Measurements from ENCODE around the gene CIBAR2.

CIBAR2 gene

GRCh38 chr16:85081765-85082164 is 30.5 kb downstream of the CIBAR2 start:
- no peak for DNase-seq

GRCh38 chr16:85081038-85081437 is 31.2 kb downstream of the CIBAR2 start:
- no peak for DNase-seq

- DNase-seq, result no peak
Observed at GRCh38 chr16:85079785-85080570, 32.3 kb downstream of the CIBAR2 start.

GRCh38 chr16:85078952-85079351 is 33.3 kb downstream of the CIBAR2 start:
- no peak for DNase-seq

- no peak for DNase-seq
Observed at GRCh38 chr16:85078226-85078625, 34.0 kb downstream of the CIBAR2 start.

- no peak for DNase-seq
Observed at GRCh38 chr16:85077576-85078125, 34.6 kb downstream of the CIBAR2 start.

GRCh38 chr16:85077039-85077438 is 35.2 kb downstream of the CIBAR2 start:
- DNase-seq, result no peak

GRCh38 chr16:85075236-85075924 is 36.9 kb downstream of the CIBAR2 start:
- no peak for DNase-seq

GRCh38 chr16:85074225-85074914 is 37.9 kb downstream of the CIBAR2 start:
- DNase-seq, result no peak

- DNase-seq, result no peak
Observed at GRCh38 chr16:85072947-85073346, 39.3 kb downstream of the CIBAR2 start.

- DNase-seq, result no peak
Observed at GRCh38 chr16:85072076-85072860, 40.0 kb downstream of the CIBAR2 start.

- DNase-seq, result no peak
Observed at GRCh38 chr16:85069171-85069570, 43.1 kb downstream of the CIBAR2 start.

- no peak for DNase-seq
Observed at GRCh38 chr16:85068746-85069145, 43.5 kb downstream of the CIBAR2 start.

GRCh38 chr16:85067426-85067825 is 44.8 kb downstream of the CIBAR2 start:
- DNase-seq, result no peak

GRCh38 chr16:85067024-85067423 is 45.2 kb downstream of the CIBAR2 start:
- DNase-seq, result no peak

- no peak for DNase-seq
Observed at GRCh38 chr16:85066346-85066885, 45.9 kb downstream of the CIBAR2 start.

GRCh38 chr16:85065099-85065498 is 47.2 kb downstream of the CIBAR2 start:
- no peak for DNase-seq

- no peak for DNase-seq
Observed at GRCh38 chr16:85064186-85064585, 48.1 kb downstream of the CIBAR2 start.

- DNase-seq, result no peak
Observed at GRCh38 chr16:85062845-85063244, 49.4 kb downstream of the CIBAR2 start.

- DNase-seq, result no peak
Observed at GRCh38 chr16:85062323-85062722, 49.9 kb downstream of the CIBAR2 start.

- no peak for DNase-seq
Observed at GRCh38 chr16:85061566-85061965, 50.7 kb downstream of the CIBAR2 start.

- no peak for DNase-seq
Observed at GRCh38 chr16:85058909-85059308, 53.4 kb downstream of the CIBAR2 start.
